ENCODE results near the gene TUBB2B. TPM values are rescaled to one million over a fixed set of nuclear protein-coding genes. Genes with fewer than 3 reads are reported as not detected.

TUBB2B gene
- total and polyA plus RNA-seq, 7 donors = 1.1 to 5.7 (median 3.4) TPM

DNA sequence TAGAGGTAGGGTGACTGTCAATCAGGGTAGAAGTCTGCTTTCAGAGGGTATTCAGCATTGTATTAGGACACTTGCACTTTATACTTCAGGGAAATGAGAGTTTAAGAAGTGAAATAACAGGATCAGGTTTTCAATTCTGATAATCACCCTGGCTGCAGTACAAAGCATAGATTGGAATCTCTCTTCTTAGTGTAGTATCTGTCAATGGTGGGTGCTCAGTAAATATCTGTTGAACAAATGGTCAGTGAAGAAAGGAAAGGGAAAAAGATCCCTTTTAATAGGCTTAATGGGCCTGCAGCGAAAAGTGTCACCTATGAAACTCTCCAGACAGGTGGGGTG is 18.7 kb downstream of the TUBB2B start:
- intact Hi-C loops (cut with DNase I) = no loop called here
- Histone ChIP-seq H3K27me3 (ENCODE audit: insufficient read depth in 3 of 3, low read length in 2 of 3) (peaks cover 0 to 31% (median 5%) of the 10 kb centered on the region in 3 donors), H3K4me1 (no peaks in the 10 kb centered on the region), H3K4me3 (no peak overlapping the region), H3K9me3 (no peaks in the 10 kb centered on the region), H3K27ac (no peak overlapping the region), H3K36me3 (ENCODE audit: insufficient read depth in 1 of 2, low read depth in 1 of 2) (no peaks in the 10 kb centered on the region)
- WGBS, 3 donors = 29 to 89% (median 88%) methylated on average over 1 of the region's 1 CpG
- no peak for DNase-seq
- TF ChIP-seq, protein P1, sequence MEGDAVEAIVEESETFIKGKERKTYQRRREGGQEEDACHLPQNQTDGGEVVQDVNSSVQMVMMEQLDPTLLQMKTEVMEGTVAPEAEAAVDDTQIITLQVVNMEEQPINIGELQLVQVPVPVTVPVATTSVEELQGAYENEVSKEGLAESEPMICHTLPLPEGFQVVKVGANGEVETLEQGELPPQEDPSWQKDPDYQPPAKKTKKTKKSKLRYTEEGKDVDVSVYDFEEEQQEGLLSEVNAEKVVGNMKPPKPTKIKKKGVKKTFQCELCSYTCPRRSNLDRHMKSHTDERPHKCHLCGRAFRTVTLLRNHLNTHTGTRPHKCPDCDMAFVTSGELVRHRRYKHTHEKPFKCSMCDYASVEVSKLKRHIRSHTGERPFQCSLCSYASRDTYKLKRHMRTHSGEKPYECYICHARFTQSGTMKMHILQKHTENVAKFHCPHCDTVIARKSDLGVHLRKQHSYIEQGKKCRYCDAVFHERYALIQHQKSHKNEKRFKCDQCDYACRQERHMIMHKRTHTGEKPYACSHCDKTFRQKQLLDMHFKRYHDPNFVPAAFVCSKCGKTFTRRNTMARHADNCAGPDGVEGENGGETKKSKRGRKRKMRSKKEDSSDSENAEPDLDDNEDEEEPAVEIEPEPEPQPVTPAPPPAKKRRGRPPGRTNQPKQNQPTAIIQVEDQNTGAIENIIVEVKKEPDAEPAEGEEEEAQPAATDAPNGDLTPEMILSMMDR (IDR thresholded peaks at IDR 0.05) = no peak
- no peak for ATAC-seq

DNA sequence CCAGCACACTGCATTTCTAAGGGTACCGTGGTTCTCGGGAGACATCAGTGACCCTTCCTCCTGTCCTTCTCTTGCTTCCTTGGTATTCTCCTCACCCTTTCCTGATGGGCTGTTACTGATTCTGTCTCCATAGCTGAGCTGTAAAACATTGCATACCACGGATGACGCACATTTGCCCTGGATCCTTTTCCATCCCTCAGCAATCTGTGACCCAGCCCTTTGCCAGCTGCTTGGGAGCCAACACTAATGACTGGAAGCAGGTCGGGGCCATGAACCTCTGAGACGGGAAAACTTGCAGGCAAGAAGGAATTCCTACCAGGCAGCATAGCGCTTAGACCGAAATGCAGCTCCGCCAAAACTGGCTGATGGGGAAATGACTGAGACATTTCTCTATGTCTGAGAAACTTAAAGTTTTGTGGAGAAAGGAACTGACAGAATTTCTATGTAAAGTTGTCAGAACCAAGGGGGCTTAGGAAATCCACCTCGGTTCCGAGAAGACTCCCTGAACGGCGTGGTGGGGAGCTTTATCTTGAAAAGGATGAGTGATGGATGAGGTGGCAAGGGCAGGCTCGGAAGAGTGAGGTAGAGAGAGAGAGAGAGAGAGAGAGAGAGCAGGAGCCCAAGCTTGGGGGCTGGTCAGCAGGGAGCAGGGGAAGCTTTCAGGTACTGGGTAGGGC is 19.2 kb downstream of the TUBB2B start:
- H3K9me3 ChIP-seq = no peaks in the 10 kb centered on the region
- intact Hi-C loops (cut with DNase I) = no loop called here
- no peak overlapping the region for H3K4me3 ChIP-seq
- WGBS, 3 donors = 38 to 50% (median 45%) methylated on average over 14 of the region's 14 CpGs
- TF ChIP-seq, protein P1 (IDR thresholded peaks at IDR 0.05) = no peak
- ATAC-seq (peak; percentile 46 to 74 (median 66)), DNase-seq (peak in 1 of 2 donors; percentile 55)
- peaks cover 0 to 31% (median 5%) of the 10 kb centered on the region in 3 donors for H3K27me3 ChIP-seq (ENCODE audit: insufficient read depth in 3 of 3, low read length in 2 of 3)
- no peak overlapping the region for H3K27ac ChIP-seq
- H3K36me3 ChIP-seq (ENCODE audit: insufficient read depth in 1 of 2, low read depth in 1 of 2) = no peaks in the 10 kb centered on the region
- H3K4me1 ChIP-seq = no peaks in the 10 kb centered on the region

- ATAC-seq (no peak), DNase-seq (no peak)
- Histone ChIP-seq H3K27me3 (ENCODE audit: insufficient read depth in 3 of 3, low read length in 2 of 3) (peaks cover 0 to 27% (median 5%) of the 10 kb centered on the region in 3 donors), H3K9me3 (no peaks in the 10 kb centered on the region), H3K27ac (no peak overlapping the region), H3K4me3 (no peak overlapping the region), H3K4me1 (no peaks in the 10 kb centered on the region), H3K36me3 (ENCODE audit: insufficient read depth in 1 of 2, low read depth in 1 of 2) (no peaks in the 10 kb centered on the region)
- 75 to 82% (median 81%) methylated on average over 7 of the region's 7 CpGs for WGBS, 3 donors
- TF ChIP-seq, protein P1 (IDR thresholded peaks at IDR 0.05) = no peak
- intact Hi-C loops (cut with DNase I) = no loop called here
These were observed 21.0 kb downstream of the TUBB2B start for GRCh38 chr6:3206339-3207015.

DNA sequence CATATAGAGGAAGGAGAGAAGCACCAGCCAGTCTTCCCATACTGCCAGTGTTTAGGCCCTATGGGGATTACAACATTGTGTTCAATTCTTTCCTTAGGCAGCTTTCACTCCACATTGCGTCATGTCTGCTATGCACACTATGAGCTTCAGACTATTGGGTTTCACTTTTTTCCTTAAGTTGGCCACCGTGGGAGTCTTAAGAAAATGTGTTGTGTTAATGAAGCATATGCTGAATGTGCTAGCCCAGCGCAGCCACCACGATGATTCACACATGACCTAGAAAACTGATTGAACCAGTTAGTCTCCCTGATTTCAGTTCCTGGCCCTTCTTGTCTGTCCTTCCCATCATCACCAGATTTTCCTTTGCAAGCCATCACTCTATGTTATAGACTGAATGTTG is 21.5 kb downstream of the TUBB2B start:
- TF ChIP-seq, protein P1 (IDR thresholded peaks at IDR 0.05) = no peak
- 75 to 88% (median 77%) methylated on average over 4 of the region's 4 CpGs for WGBS, 3 donors
- H3K36me3 ChIP-seq (ENCODE audit: insufficient read depth in 1 of 2, low read depth in 1 of 2) = no peaks in the 10 kb centered on the region
- no peaks in the 10 kb centered on the region for H3K4me1 ChIP-seq
- H3K27ac ChIP-seq = no peak overlapping the region
- H3K4me3 ChIP-seq = no peak overlapping the region
- no peaks in the 10 kb centered on the region for H3K9me3 ChIP-seq
- intact Hi-C loops (cut with DNase I) = no loop called here
- H3K27me3 ChIP-seq (ENCODE audit: insufficient read depth in 3 of 3, low read length in 2 of 3) = peaks cover 0 to 27% (median 5%) of the 10 kb centered on the region in 3 donors
- ATAC-seq (peak in 2 of 4 donors; percentile 17 to 37), DNase-seq (no peak)

Measured in psoas muscle (tissue), 8 donors.